HG03469 (cell line): Measurements from ENCODE around the gene RBM38.
A peak's percentile ranks its signal among the peaks of the same experiment; 100 is the strongest.
"Not testable (repeated sequence)": the region's sequence is repeated elsewhere in the genome, so short reads cannot be mapped to it uniquely, and the experiment has no call there.

Experiments used
- ATAC-seq: cut with Tn5 transposase; IDR thresholded peaks from one replicate; pipeline ENCODE4 v1.9.1; 2021; ENCODE audit warnings: mild to moderate bottlenecking, moderate library complexity, moderate number of reproducible peaks; ENCODE audit not compliant: unreplicated experiment

RBM38 gene

DNA sequence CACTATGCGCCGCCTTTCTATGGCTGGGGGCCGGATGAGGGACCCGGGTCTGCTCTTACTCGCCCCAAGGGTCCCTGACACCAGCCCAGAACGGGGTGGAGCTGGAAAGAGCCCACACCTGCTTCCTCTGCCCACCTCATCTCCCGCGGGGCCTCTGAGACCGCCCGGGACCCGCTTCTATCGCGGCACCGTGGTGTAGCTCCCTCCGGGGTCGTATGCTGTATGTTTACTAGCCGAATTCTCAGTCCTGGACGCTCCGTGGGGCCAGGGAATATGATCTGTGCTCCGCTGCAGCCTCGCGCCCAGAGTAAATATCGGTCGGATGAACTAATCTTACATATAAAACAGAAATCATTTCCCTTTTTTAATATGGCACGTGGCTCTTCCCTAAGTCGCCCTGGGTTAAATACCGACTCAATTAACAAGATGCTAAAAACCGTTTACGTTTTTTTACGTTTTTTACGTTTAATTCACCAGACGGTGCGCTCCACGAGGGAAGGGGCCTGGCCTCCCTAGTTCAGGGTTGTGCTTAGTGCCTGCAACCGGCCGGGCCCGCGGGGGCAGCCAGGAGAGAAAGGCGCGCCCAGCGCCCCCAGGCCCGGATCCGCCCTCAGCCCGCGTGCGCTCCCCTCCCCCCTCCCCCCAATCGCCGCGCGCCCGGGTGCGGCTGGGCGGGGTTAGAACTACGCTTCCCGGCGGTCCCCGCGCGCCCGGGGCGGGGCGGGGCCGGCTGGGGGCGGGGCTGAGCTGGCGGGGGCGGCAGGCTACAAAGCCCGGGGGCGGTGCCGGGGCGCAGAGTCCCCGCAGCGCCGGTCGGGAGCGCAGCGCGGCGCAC lies at the start of gene RBM38:
TSS of gene RBM38 (plus strand) at position 793 of the 835 bp plus-strand sequence. CDS start 186 bp downstream, outside the sequence.
- ATAC-seq: peak; percentile 22

DNA sequence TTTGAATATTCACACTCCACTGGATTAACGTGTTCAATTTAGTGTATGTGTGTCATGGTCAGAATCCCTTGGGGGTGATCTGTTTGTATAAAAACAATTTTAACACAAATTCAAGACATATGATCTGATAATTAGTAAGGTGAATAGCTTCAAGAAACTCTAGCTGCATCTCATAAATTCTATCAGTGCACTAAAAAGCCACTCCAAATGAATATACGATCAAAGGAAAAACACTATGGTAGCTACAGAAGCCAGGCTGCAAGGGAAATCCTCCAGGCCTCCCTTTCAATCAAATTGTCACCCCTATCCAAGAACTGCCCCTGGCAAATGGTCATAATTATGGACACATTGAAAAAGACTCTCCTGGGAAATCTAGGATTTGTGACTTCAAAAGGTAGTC lies 49.5 kb upstream of the RBM38 start:
- no peak for ATAC-seq

DNA sequence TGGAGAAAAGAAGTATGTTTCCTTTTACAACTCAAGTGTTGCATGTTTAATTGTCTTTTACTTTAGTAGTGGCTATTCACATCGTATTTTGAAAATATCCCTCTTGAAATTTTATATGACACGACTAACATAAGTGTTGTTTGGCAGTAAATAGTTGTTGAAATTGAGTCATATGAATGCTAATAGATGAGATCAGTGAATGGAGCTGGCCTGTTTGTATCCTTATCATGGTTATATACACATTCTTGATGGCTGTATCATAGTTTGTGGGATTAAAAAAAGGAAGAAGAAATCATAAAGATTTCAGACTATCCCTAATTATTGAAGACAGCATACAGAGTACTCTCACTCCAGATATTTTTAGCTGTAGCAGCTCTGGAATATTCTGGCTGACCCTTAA lies 48.4 kb upstream of the RBM38 start:
- no peak for ATAC-seq

DNA sequence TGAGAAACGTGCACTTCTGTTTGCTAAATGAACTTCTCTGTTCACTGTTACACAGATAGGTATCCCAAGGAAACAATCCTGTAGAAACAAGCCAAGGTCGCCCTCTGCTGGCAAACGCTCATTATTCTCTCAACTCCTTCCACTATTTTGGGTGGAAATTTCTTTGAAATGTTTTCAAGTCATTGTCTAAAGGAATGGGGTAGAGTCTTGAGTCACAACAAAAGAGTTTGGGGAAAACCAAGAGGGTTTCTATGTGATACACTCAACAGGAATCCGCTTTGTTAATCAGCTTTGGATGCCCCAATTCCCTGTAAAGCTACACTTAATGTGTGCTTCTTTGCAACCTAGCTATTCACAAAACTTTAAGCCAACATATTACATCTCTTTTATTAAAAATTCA lies 44.7 kb upstream of the RBM38 start:
- ATAC-seq: no peak

DNA sequence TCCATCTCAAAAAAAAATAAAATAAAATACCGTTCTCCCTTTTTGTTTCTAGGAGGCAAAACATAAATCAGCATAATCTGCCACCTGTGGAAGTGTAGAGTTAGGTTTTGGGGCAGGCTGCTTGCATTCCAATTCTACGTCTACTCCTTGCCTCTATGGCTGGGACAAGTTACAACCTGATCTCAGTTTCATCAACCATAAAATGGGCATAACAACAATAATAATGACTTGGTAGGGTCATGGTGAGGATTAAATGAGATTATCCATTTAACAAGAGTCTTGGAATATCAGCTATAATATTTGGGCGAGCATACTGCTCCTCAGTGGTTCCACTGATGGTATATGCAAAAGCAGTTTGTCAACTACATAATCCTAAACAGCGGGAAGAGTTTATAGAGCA lies 43.8 kb upstream of the RBM38 start:
- no peak for ATAC-seq

DNA sequence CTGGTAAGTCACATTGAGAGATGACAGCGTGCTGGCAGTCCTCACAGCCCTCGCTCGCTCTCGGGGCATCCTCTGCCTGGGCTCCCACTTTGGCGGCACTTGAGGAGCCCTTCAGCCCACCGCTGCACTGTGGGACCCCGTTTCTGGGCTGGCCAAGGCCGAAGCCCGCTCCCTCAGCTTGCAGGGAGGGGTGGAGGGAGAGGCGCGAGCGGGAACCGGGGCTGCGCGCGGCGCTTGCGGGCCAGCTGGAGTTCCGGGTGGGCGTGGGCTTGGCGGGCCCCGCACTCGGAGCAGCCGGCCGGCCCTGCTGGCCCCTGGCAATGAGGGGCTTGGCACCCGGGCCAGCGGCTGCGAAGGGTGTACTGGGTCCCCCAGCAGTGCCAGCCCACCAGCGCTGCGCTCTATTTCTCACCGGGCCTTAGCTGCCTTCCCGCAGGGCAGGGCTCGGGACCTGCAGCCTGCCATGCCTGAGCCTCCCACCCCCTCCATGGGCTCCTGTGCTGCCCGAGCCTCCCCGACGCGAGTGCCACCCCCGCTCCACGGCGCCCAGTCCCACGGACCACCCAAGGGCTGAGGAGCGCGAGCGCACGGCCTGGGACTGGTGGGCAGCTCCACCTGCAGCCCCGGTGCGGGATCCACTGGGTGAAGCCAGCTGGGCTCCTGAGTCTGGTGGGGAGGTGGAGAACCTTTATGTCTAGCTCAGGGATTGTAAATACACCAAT lies 42.8 kb upstream of the RBM38 start:
- ATAC-seq: not testable (repeated sequence)

DNA sequence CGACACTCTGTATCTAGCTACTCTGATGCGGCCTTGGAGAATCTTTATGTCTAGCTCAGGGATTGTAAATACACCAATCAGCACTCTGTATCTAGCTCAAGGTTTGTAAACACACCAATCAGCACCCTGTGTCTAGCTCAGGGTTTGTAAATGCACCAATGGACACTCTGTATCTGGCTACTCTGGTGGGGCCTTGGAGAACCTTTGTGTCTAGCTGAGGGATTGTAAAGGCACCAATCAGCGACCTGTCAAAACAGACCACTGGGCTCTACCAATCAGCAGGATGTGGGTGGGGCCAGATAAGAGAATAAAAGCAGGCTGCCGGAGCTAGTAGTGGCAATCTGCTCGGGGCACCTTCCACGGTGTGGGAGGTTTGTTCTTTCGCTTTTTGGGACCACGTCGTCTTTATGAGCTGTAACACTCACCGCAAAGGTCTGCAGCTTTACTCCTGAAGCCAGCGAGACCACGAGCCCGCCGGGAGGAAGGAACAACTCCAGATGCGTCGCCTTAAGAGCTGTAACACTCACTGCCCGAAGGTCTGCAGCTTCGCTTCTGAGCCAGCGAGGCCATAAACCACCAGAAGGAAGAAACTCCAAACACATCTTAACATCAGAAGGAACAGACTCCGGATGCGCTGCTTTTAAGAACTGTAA lies 42.1 kb upstream of the RBM38 start:
- not testable (repeated sequence) for ATAC-seq

DNA sequence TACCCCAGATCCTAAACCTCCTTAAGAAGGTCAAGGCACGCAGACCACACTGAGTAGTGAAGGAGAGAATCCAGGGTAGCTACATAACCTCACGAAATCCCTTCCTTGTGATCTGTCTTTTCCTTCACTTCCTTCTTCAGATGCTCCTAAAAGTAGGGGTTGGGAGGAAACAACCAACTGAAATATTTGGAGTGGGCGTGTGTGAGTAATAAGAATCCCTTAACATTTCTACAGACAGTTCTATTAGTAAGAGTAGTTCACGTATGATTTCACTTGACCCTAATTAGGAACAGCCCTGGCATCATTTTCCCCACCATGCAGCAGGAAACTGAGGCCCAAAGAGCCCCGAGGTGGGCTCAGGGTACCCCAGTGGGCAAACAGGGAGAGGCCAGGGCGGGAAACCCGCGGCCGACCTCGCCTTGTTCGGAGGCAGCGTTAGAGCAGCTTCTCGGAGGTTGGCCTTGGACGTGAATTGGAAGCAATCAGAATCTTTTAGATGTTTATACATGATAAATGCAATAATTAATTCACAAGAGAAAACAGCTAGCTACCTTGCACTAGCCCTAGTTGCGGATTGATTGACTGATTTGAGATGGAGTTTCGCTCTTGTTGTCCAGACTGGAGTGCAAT lies 41.0 kb upstream of the RBM38 start:
- no peak for ATAC-seq

DNA sequence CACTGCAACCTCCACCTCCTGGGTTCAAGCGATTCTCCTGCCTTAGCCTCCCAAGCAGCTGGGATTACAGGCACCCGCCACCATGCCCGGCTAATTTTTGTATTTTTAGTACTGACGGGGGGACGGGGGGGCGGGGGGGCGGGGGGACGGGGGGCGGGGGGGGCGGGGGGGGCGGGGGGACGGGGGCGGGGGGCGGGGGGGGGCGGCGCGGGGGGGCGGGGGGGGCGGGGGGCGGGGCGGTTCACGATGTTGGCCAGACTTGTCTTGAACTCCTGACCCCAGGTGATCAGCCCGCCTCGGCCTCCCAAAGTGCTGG lies 40.5 kb upstream of the RBM38 start:
- ATAC-seq: not testable (repeated sequence)

DNA sequence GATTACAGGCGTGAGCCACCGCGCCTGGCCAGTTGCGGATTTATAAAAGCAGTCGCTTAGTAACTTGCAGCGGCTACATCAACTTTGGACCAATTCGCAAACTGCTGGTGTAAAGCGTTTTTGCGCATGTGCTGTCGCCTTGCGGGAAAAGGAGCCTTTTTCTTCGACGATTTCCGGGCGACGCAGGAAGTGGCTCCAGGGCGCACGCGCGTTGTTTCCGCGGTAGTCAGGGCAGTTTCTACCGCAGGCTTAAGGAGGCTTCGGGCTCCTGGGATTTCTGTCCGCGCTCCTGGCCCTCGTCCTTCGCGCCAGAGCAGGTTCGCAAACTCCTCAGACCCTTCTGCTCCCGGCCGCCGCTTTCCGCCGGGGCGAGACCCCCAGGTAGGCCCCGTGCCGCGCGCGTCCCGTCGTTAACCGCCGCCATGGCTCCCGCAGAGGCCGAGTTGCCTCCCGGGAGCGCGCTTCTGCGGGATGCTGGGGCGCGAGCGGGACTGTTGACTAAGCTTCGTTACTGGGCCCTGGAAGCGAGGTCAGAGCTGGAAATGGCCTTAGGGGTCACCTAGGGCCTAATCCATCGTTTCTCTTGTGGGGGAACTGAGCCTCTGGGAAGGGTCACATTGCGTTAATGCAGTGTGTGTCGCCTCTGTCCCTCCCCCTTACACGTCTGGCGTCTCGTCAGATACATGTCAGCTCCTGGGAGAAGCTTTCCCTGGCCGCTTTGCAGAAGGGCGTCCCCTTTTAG lies 40.0 kb upstream of the RBM38 start, which contains the start of gene RAE1:
TSS of gene RAE1 (plus strand) at position 214 of the 742 bp plus-strand sequence. CDS start 2,784 bp downstream, outside the sequence.
- no peak for ATAC-seq

DNA sequence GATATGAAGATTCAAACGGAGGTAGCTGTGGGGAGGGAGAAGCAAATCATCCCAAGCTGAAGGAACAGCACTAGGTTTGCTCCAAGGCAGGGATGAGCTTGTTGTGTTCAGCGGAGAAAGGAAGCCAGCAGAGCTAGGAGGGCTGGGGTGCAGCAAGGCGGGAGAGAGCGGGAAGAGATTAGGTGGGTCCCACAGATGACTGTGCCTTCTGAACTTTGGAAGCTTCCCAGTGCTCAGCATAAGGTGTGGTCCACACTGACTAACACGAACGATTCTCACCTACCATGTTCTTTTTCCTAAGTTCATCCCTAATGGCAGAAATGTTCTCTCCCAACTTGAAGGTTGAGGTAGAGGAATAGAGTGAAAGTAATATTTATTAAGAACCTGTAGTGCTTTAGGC lies 38.9 kb upstream of the RBM38 start:
- ATAC-seq: no peak

DNA sequence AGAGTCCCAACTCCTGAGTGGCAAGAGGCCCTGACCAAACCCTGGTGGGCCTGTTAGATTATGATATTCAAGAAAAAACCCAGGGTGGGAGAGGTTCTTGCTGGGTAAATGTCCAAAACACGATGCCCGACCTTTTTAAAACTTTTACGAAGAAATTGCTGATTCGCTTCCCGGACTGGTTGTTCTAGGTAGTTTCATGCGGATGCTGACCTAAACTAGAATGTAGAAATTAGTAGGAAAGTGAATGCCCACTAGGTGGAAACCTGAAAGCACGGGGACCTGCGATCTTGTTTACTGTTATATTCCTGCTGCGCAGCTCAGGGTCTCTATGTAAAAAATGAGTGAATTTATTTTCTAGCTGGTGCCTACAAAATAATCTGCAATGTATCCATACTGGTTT lies 37.8 kb upstream of the RBM38 start:
- ATAC-seq: no peak

DNA sequence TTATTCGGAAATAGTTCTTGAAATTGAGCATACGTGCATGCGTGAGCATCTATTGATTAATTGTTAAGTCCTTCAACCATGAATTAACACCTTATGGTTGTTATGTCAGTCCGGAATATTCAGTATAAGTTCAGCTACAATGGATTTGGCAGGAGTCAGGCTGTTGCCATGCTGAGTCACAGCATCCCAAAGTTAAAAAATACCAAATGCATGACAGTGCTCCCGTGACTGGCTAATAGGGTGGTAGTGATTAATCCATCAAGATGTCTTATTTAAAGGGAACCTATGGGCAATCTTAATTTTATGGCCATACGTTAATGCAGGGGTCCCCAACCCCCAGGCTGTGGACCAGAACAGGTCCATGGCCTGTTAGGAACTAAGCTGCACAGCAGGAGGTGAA lies 29.7 kb upstream of the RBM38 start:
- ATAC-seq: no peak

DNA sequence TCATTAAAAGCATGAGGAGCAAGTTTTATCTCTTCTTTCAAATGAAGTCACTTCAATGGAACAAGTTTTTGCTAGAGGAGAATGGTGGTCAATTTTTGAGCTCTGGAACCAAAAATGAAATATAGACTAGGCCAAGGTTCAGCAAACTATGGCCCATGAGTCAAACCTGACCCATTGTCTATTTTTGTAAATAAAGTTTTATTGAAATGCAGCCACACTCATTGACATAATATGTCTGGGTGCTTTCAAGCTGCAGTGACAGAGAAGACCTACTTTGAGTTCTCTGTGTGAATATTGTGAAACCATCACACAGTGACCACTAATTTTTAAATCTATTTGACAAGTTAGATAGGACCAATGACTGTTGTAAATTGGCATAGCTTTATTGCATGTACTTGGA lies 26.7 kb upstream of the RBM38 start:
- ATAC-seq: no peak

DNA sequence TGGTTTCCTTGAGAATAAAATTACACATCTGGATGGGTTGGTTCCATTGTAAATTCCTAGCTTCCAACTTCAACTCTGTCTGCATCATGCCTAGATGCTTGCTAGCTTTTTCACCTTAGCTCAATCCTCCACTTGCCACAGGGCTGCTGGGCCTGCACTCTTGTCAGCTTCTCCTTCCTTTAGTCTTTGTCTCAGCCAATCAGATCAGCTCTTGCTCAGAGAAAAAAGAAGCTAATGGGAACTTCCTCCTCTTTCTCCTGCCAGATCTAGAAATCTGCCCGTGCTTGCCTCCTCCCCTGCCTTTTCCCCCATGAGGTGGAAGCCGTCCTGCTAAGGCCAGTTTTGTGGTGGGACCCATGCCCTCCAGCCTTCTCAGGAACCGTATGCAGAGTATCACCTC lies 21.6 kb upstream of the RBM38 start:
- no peak for ATAC-seq

DNA sequence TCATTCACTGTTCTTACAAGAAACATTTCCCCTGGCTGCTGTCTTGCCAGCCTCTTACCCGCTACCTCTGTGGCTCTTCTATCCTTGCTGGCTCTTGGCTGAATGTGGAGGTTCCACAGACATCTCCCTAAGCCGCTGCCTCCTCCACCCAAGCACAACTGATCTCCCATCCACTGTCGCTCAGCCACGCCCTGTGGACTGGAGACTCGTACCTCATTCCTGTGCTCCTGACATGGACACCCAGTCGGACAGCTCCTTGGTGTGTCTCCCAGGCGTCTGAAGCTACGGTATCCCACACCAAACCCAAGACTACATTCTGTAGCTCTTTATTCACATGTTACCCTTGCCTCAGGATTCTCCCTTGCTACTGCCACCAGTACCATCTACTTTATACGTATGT lies 20.9 kb upstream of the RBM38 start:
- no peak for ATAC-seq

DNA sequence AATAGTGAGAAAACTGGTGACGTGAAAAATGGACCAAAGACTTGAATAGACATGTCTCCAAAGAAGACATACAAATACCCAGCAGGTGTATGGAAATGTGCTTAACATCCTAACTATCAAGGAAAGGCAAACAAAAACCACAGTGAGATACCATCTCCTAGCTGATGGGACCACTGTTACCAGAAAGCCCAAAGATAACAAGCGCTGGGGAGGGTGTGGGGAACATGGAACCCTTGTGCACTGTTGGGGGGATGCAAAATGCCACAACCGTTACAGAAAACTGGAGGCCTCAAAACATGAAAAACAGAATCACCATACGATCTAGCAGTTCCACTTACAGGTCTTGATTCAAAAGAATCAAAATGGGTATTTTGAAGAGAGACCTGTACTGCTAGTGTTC lies 19.8 kb upstream of the RBM38 start:
- no peak for ATAC-seq

DNA sequence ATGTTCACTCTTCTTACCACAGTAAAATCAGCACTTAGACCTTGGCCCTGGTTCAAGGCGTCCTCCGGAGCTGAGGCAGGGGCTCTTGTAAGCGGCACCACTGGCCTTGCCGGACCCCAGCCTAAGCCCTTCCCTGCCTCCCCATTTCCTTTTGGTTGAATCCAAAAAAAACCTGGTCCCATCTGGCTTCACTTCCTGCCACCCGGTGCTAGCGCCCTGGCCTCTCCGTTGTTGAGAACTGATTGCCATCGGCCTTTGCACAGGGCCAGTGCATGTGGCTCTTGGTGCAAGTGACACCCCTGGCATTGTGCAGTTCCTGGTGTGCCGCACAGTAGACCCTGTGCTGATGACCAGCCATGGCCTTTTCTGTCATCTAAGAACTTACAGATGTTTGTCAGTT lies 19.0 kb upstream of the RBM38 start:
- no peak for ATAC-seq

DNA sequence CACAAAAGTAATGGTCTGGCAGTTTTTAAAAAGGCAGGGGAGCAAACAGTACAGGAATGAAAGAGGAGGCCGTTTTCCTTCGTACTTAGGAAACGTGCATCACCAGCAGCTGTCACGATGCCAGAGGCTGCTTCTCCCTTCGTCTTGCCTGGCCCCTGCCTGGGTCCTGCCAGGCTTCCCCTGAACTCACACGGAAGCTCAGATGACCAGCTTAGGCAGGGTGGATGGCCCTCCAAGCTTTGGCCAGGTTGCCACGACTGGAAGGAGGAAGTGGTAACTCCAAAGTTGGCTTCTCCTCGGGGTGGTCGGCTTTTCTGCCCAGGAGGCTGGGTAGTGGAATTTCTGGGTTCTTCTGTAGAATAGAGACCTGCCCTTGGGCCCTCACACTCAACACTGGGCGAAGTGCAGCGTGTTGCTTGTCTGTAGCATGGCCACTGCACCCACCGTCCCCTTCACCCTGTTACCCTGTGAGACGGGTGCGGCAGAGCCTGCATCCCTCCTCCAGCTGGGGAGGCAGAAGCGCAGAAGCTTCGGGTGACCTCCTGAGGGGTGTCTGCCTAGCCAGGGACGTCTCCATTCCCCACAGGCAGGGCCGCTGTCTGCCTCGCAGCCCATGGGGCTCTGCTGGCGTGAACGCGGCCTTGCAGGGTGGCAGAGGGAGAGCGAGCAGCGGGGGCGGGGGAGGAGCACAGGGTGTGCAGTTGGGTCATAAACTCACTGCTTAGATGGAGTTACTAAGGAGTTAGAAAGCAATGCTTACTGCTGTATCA lies 18.4 kb upstream of the RBM38 start:
- no peak for ATAC-seq
